HAP-1 (cell line): ENCODE results near the gene MAP3K4.

Experiments used
- DNase-seq, 2 experiments: peaks; one replicate each; pipeline ENCODE4 v3.0.0-alpha.2; 2016 to 2020; ENCODE audit warnings: low spot score in 2 of 2
- H3K27me3 ChIP-seq: fragments of 250-450 bp; sonication (Bioruptor Pico); 2 replicates; pipeline ENCODE4 v1.5.1; 2020; ENCODE audit warnings: low read depth, mild to moderate bottlenecking, moderate library complexity
- H3K36me3 ChIP-seq: fragments of 250-450 bp; sonication (Bioruptor Pico); replicated peaks from 2 replicates; pipeline ENCODE4 v1.5.1; 2020; ENCODE audit warnings: mild to moderate bottlenecking
- H3K4me1 ChIP-seq: fragments of 250-450 bp; sonication (Bioruptor Pico); 2 replicates; pipeline ENCODE4 v1.5.1; 2020; ENCODE audit warnings: mild to moderate bottlenecking
- H3K4me3 ChIP-seq: fragments of 250-450 bp; sonication (Bioruptor Pico); 2 replicates; pipeline ENCODE4 v1.5.1; 2020; ENCODE audit warnings: mild to moderate bottlenecking, moderate library complexity
- H3K9me3 ChIP-seq: fragments of 250-450 bp; sonication (Bioruptor Pico); 2 replicates; pipeline ENCODE4 v1.5.1; 2020; ENCODE audit warnings: mild to moderate bottlenecking, moderate library complexity
- in situ Hi-C: fragments of 300-500 bp; cut with MboI; formaldehyde crosslinking; loops from 3 replicates; pipeline ENCODE4 v1.14.3; 2020; ENCODE audit warnings: low sequenced_read_pairs, inconsistent platforms, mixed read lengths

MAP3K4 gene, protein sequence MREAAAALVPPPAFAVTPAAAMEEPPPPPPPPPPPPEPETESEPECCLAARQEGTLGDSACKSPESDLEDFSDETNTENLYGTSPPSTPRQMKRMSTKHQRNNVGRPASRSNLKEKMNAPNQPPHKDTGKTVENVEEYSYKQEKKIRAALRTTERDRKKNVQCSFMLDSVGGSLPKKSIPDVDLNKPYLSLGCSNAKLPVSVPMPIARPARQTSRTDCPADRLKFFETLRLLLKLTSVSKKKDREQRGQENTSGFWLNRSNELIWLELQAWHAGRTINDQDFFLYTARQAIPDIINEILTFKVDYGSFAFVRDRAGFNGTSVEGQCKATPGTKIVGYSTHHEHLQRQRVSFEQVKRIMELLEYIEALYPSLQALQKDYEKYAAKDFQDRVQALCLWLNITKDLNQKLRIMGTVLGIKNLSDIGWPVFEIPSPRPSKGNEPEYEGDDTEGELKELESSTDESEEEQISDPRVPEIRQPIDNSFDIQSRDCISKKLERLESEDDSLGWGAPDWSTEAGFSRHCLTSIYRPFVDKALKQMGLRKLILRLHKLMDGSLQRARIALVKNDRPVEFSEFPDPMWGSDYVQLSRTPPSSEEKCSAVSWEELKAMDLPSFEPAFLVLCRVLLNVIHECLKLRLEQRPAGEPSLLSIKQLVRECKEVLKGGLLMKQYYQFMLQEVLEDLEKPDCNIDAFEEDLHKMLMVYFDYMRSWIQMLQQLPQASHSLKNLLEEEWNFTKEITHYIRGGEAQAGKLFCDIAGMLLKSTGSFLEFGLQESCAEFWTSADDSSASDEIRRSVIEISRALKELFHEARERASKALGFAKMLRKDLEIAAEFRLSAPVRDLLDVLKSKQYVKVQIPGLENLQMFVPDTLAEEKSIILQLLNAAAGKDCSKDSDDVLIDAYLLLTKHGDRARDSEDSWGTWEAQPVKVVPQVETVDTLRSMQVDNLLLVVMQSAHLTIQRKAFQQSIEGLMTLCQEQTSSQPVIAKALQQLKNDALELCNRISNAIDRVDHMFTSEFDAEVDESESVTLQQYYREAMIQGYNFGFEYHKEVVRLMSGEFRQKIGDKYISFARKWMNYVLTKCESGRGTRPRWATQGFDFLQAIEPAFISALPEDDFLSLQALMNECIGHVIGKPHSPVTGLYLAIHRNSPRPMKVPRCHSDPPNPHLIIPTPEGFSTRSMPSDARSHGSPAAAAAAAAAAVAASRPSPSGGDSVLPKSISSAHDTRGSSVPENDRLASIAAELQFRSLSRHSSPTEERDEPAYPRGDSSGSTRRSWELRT (N-terminal part only)

DNA sequence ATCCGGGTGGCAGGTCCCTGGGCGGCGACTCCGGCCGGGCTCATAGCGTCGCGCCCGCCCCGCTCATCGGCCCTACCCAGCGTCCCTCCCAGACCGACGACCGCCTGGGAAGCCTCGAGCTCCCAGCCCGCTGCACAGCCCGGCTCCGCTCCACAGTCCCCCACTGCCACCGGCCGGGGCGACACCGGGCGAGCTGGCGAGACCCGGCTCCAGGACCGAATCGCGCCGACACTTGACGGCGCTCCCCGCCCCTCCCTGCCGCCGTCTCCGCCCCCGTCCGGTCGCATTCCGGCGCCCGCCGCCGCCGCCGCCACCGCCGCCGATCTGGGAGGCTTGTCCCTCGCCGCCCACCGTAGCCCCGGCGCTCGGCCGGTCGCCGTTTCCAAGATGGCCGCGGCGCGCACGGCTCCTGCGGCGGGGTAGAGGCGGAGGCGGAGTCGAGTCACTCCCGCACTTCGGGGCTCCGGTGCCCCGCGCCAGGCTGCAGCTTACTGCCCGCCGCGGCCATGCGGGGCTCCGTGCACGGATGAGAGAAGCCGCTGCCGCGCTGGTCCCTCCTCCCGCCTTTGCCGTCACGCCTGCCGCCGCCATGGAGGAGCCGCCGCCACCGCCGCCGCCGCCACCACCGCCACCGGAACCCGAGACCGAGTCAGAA lies at the start of gene MAP3K4:
Gene MAP3K4 (plus strand): TSS at position 364 of the 655 bp plus-strand sequence. CDS start 163 bp downstream, at position 527.
- peak; percentile 47 to 81 for DNase-seq
- H3K4me1 ChIP-seq = peaks cover 15% of the 10 kb centered on the region
- in situ Hi-C loops = no loop called here
- H3K9me3 ChIP-seq = no peaks in the 10 kb centered on the region
- H3K4me3 ChIP-seq = peak within 1 kb of the TSS; percentile 78
- H3K36me3 ChIP-seq = peaks cover 17% of the 10 kb centered on the region
- no peaks in the 10 kb centered on the region for H3K27me3 ChIP-seq

DNA sequence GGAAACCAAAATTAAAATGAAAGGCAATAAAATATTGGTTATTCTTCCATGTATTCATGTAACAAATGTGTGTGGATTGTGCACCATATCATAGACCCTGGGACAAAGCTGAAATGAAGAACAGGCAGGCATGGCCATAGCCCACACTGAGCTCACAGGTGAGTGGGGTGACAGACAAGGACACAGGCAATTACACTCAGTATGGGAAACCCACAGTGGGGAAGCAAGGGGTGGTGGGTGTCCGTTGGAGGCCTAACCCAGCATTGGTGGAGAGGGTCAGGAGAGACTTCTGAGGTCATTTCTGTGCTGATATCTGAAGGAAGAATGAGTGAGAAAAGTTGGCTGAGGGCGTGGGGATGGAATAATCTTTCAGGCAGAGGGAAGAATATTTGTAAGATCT lies 47.6 kb upstream of the MAP3K4 start:
- no peaks in the 10 kb centered on the region for H3K4me1 ChIP-seq
- H3K9me3 ChIP-seq = no peaks in the 10 kb centered on the region
- H3K27me3 ChIP-seq = no peaks in the 10 kb centered on the region
- H3K4me3 ChIP-seq = no peak overlapping the region
- no peaks in the 10 kb centered on the region for H3K36me3 ChIP-seq
- no peak for DNase-seq
- in situ Hi-C loops = no loop called here

DNA sequence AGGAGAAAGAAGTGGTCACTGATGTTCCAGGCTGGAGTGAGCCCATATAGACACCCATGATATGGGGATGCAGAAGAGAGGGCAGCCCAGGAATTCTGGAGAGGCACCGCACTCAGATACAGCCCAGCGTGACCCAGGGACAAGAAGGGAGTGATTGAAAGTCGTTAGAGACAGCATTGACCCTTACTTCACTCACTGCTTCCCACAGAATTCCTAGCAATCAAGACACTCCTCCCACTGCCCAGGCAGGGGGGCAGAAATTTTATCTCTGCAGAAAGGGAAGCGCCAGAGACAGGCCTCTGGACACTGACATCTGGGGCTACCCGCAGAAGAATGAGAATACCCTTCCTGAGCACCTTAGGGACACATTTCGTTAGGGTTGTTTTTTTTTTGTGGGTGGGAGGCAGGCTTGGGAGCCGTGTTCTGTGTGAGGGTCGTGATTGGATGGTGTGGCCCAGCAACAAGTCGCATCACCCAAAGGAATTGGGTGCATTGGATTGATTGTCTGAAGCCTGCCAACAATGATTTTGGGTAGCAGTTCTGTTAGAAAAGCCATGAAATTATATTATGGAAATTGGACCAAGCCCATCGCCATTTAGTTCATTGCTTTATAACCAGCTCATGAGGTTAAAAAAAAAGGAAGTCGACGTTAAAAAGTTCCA lies 45.9 kb upstream of the MAP3K4 start:
- in situ Hi-C loops = no loop called here
- no peaks in the 10 kb centered on the region for H3K27me3 ChIP-seq
- H3K36me3 ChIP-seq = no peaks in the 10 kb centered on the region
- no peak overlapping the region for H3K4me3 ChIP-seq
- DNase-seq = no peak
- H3K4me1 ChIP-seq = peaks cover 4% of the 10 kb centered on the region; the same call in 1 of the 2 replicates
- H3K9me3 ChIP-seq = no peaks in the 10 kb centered on the region

DNA sequence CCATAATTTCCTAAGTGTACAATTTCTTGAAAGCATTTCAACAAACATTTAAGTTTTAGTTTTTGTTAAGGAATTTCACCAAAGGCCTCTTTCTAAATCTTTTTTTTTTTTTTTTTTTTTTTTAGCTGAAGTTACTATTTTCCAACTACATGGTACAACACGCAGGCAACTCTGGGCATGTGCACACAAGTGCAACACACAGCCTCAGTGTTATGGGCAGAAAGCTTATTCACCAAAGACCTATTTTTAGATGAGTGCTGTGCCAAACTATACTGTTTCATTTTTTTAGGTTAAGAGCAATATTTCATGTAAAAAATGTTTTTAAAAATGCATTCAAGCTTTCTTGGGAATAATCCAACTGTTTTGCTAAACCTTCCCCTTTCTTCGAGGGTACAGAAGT lies 42.0 kb upstream of the MAP3K4 start:
- H3K9me3 ChIP-seq = no peaks in the 10 kb centered on the region
- H3K4me1 ChIP-seq = peaks cover 4% of the 10 kb centered on the region; the same call in 1 of the 2 replicates
- no peak overlapping the region for H3K4me3 ChIP-seq
- H3K27me3 ChIP-seq = no peaks in the 10 kb centered on the region
- DNase-seq = no peak
- no peaks in the 10 kb centered on the region for H3K36me3 ChIP-seq
- in situ Hi-C loops = no loop called here

DNA sequence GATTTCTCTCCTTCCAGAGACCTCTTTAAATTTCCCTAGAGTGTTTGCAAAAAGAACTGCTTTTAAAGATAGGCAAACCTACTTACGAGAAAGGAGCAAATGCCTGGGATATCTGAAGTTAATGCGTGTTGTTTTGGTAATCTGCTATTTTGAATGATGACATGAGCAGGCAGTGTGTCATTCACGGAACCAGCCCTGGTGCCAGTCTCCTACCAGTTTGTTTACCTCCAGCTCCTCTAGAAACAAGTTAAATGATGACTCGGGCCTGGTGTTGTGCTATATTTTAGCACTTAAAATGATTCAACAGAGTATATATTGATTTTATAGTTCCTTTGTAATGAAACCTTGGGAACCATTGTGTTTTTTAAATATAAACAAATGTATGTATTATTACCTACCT lies 41.1 kb upstream of the MAP3K4 start:
- H3K9me3 ChIP-seq = no peaks in the 10 kb centered on the region
- H3K4me1 ChIP-seq = peaks cover 7% of the 10 kb centered on the region
- no peaks in the 10 kb centered on the region for H3K27me3 ChIP-seq
- H3K36me3 ChIP-seq = no peaks in the 10 kb centered on the region
- no peak for DNase-seq
- no peak overlapping the region for H3K4me3 ChIP-seq
- in situ Hi-C loops = no loop called here

DNA sequence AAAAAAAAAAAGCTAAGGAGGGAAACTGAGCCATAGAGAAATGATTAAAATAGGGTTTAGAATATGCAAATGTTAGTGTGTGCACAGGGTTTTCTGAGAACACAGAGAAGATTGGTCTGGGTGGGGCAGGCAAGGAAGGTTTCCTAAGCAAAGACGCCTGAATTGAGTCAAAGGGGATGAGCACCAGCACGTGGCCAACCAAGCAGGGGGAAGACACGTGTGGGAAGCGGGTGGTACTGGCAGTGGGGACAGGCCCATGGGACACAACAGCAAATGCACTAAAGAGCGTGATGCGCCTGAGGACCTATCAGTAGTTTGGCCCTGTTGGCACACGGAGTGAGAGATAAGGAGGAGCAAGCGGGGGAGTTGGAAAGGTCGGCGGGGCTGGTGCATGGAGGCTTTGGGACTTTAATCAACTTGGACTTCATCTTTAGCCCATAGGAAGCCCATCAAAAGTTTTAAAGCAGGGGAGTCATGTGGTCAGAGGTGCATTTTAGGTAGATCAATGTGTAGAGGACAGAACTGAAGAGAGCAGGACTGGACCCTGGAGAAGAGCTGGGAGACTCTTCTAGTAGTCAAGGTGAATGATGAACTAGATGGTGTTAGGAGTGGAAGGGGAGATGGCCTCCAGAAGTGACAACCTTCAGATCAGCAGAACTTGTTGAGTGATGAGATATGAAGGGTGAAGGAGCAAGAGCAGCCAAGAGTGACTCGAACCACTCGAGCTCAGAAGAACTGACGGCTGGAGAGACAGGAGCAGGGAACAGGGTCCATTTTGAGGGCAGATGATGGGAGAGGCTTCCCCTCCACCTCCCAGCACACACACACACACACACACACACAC lies 40.2 kb upstream of the MAP3K4 start:
- in situ Hi-C loops = no loop called here

DNA sequence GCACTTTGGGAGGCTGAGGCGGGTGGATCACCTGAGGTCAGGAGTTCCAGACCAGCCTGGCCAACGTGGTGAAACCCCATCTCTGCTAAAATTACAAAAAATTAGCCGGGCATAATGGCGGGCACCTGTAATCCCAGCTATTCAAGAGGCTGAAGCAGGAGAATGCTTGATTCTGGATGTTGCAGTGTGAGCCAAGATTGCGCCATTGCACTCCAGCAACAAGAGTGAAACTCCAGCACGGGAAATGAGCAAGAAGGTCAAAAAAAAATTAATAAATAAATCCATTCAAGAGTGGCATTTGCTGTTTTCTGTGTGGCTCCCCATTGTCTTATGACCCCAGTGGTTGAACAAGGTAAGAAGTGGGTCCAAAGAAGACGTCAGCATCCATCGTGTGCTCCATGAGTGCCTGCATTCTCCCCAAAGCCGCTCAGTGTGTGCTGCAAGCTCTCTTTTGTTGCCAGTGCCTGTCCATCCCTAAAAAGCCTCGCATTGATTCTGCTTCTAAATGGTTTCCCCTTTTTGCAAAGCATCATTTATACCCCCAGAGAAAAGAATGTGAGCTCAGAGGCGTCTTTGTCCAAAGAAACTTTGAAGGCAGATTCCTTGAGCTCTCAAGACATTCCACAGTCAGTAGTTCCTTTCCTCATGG lies 38.8 kb upstream of the MAP3K4 start:
- H3K9me3 ChIP-seq = no peaks in the 10 kb centered on the region
- H3K4me1 ChIP-seq = peaks cover 9% of the 10 kb centered on the region
- no peaks in the 10 kb centered on the region for H3K36me3 ChIP-seq
- H3K27me3 ChIP-seq = no peaks in the 10 kb centered on the region
- no peak for DNase-seq
- in situ Hi-C loops = no loop called here
- no peak overlapping the region for H3K4me3 ChIP-seq

More for the DNA sequence above, 40.2 kb upstream of the MAP3K4 start:
- Histone ChIP-seq H3K36me3 (no peaks in the 10 kb centered on the region), H3K4me3 (no peak overlapping the region), H3K4me1 (peaks cover 9% of the 10 kb centered on the region), H3K27me3 (no peaks in the 10 kb centered on the region), H3K9me3 (no peaks in the 10 kb centered on the region)
- no peak for DNase-seq

DNA sequence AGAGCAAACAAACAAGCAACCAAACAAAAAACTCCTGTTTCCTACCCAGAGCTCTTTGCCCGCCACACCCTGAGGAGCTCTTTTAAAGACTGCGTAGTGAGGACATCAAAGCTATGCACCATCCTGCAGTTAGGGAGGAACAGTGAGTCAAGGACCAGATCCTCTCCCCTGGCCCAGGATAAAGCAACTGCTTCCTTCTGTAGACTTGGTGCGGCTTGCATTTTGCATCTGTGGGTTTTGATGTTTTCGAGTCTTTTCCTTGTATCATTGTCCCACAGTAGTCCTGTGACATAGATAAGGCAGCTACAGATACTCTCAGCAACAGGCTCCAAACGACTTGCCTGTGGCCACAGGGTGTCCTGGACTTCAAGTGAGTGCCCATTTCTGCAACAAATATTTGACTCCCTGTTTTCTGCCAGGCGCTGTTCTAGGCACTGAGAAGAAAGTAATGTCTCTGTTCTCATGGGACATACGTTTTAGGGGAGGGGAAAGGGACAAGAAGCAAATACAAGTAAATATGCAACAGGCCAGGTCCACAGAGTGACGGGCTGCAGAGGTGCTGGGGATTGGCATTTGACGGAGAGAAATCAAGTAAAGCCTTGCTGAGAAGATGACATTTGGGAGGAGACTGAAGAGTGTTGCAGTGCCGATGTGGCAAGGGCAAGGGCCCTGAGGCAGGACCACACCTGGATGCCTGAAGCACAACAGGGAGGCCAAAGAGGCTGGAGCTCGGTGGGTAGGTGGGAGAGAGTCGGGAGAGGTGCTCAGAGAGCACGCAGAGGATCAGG lies 35.9 kb upstream of the MAP3K4 start:
- in situ Hi-C loops = no loop called here
- Histone ChIP-seq H3K36me3 (no peaks in the 10 kb centered on the region), H3K4me1 (peaks cover 5% of the 10 kb centered on the region), H3K9me3 (no peaks in the 10 kb centered on the region), H3K27me3 (no peaks in the 10 kb centered on the region), H3K4me3 (no peak overlapping the region)
- no peak for DNase-seq

DNA sequence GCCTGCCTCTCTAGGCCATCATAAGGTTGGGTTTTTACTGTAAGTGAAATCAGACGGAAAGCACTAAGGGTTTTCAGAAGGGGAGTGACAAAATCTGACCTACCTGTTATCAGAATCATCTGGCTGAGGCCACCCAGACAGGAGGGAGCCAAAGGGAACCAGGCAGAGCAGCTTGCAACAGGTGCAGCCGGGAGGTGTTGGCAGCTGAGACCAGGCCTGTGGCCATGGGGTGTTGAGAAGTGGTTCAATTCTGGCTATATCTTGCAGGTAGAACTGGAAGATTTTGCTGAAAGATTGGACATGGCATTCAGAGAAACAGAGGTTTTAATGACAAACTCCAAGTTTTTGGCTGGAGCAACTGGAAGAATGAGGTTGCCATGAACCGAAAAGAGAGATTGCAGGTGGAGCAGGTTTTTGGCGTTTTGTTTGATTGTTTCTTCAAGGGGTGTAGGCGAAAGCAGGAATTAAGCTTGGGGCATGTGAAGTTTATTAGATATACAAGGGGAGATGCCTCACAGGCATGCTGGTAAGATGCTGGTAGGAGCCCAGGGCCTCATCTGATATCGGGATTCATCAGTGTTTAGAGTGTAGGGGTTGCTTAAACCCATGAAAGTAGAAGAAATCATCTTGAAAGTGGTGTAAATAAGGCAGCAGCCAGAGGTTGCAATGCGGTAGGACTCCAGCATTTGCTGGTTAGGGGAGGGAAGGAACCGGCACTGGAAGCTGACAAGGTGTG lies 35.1 kb upstream of the MAP3K4 start:
- H3K4me1 ChIP-seq = peaks cover 5% of the 10 kb centered on the region
- no peaks in the 10 kb centered on the region for H3K27me3 ChIP-seq
- in situ Hi-C loops = no loop called here
- H3K4me3 ChIP-seq = no peak overlapping the region
- no peaks in the 10 kb centered on the region for H3K9me3 ChIP-seq
- no peaks in the 10 kb centered on the region for H3K36me3 ChIP-seq
- no peak for DNase-seq

DNA sequence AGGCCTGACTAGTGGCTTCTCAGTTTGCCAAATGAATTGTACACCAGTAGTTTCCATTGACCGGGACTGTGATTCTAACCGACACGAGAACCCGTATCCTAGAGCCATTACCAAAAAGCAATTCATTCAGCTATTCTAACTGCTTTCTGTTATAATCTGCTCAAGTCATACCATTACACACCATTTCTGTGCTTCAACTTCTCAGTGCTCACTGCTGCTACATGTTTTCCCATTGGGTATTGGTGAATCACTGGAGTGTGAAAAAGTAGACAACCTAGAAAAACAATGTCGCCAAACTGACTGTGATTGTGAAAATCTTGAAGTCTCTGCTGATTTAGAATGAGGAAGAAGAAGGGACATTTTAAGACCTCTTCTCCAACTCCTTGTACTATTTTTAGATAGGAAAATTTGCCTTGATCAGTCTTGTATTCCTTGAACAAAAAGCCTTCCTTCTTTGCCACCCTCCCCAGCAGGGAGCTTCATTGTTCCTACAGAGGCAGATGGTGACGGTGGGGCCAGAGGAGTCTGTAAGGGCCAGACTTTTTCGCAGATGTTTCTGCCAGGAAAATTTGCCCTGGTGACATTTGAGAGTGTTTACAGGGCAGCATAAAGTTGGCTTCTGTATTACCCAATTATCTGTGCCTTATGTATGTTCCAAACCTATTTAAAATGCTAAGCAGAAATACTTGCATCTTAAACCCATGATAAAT lies 31.7 kb upstream of the MAP3K4 start:
- in situ Hi-C loops = no loop called here
- DNase-seq = no peak
- peaks cover 10% of the 10 kb centered on the region for H3K4me1 ChIP-seq
- no peaks in the 10 kb centered on the region for H3K27me3 ChIP-seq
- no peaks in the 10 kb centered on the region for H3K36me3 ChIP-seq
- no peak overlapping the region for H3K4me3 ChIP-seq
- H3K9me3 ChIP-seq = no peaks in the 10 kb centered on the region
